Calu3 (cell line): Measurements from ENCODE around the gene ANKRD55. TPM values are rescaled to one million over a fixed set of nuclear protein-coding genes. Genes with fewer than 3 reads are reported as not detected.

Experiments
- BruUV-seq: library from RNA; stranded (reverse); fragments of 400-500 nt; replicated peaks from 2 replicates; lab custom pipeline; 2021; lab: Mats Ljungman, UMichigan
- CTCF ChIA-PET: fragments of 300-600 bp; sonication (Branson Sonifier 250); formaldehyde crosslinking; loops from one replicate; lab custom pipeline; 2022; ENCODE audit warnings: antibody characterized with exemption; lab: Charles Lee
- DNase-seq: peaks from one replicate; pipeline ENCODE4 v3.0.0; 2022
- H3K27ac Mint-ChIP-seq: one replicate; pipeline ENCODE4 v1.8.0; 2022; ENCODE audit warnings: mixed read lengths; ENCODE audit not compliant: unreplicated experiment
- H3K27me3 Mint-ChIP-seq: one replicate; pipeline ENCODE4 v1.8.0; 2022; ENCODE audit warnings: mixed read lengths; ENCODE audit not compliant: unreplicated experiment
- H3K36me3 Mint-ChIP-seq: one replicate; pipeline ENCODE4 v1.8.0; 2022; ENCODE audit warnings: mild to moderate bottlenecking, moderate library complexity, mixed read lengths; ENCODE audit not compliant: insufficient read depth, unreplicated experiment
- H3K4me1 Mint-ChIP-seq: one replicate; pipeline ENCODE4 v1.8.0; 2022; ENCODE audit warnings: mild to moderate bottlenecking, low read depth, mixed read lengths; ENCODE audit not compliant: unreplicated experiment
- H3K4me3 Mint-ChIP-seq: one replicate; pipeline ENCODE4 v1.8.0; 2022; ENCODE audit warnings: mild to moderate bottlenecking, low read depth, moderate library complexity, mixed read lengths; ENCODE audit not compliant: unreplicated experiment
- H3K9me3 Mint-ChIP-seq: one replicate; pipeline ENCODE4 v1.8.0; 2022; ENCODE audit warnings: low read depth, mixed read lengths; ENCODE audit not compliant: unreplicated experiment
- intact Hi-C: fragments of 100-400 bp; cut with micrococcal nuclease; formaldehyde crosslinking; loops from one replicate; pipeline ENCODE4 v1.10.0; 2022; ENCODE audit not compliant: unreplicated experiment
- total RNA-seq: library from RNA; stranded (reverse); gene quantifications from 2 replicates; pipeline ENCODE4 v1.2.3, GENCODE V29; 2022
- TF ChIP-seq, protein P1 (sequence below): fragments of 200-600 bp; IDR thresholded peaks from one replicate; pipeline ENCODE4 v1.8.0; 2022; ENCODE audit warnings: antibody characterized with exemption; ENCODE audit not compliant: unreplicated experiment

The ANKRD55 gene
- total RNA-seq, 1 experiment from 2014 or later: not detected

DNA sequence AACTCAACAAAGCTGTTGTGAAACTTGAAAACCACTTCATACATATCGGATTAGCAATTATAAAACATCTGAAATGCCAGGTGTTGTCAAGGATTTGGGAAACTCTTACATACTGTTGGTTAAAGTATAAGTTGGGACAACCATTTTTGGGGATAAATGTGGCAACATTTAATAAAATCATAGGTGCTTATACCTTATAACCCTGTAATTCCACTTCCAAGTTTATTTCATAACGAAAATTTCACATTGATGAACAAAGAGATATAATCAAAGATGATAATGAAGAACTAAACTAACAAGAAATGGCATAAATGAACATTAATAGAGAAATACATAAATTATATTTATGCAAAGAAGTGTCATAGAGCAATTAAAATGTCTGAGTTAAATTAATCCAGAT, 54.3 kb downstream of the ANKRD55 start:
- no peaks in the 10 kb centered on the region for H3K36me3 Mint-ChIP-seq
- TF ChIP-seq, protein P1, sequence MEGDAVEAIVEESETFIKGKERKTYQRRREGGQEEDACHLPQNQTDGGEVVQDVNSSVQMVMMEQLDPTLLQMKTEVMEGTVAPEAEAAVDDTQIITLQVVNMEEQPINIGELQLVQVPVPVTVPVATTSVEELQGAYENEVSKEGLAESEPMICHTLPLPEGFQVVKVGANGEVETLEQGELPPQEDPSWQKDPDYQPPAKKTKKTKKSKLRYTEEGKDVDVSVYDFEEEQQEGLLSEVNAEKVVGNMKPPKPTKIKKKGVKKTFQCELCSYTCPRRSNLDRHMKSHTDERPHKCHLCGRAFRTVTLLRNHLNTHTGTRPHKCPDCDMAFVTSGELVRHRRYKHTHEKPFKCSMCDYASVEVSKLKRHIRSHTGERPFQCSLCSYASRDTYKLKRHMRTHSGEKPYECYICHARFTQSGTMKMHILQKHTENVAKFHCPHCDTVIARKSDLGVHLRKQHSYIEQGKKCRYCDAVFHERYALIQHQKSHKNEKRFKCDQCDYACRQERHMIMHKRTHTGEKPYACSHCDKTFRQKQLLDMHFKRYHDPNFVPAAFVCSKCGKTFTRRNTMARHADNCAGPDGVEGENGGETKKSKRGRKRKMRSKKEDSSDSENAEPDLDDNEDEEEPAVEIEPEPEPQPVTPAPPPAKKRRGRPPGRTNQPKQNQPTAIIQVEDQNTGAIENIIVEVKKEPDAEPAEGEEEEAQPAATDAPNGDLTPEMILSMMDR: no peak

GRCh38 chr5:56176871-56177533, 56.1 kb downstream of the ANKRD55 start:
- peaks cover 11% of the 10 kb centered on the region for H3K4me1 Mint-ChIP-seq
- H3K9me3 Mint-ChIP-seq: no peaks in the 10 kb centered on the region
- H3K27ac Mint-ChIP-seq: no peak overlapping the region
- H3K4me3 Mint-ChIP-seq: no peak overlapping the region
- intact Hi-C loops: no loop called here
- H3K36me3 Mint-ChIP-seq: no peaks in the 10 kb centered on the region
- H3K27me3 Mint-ChIP-seq: no peaks in the 10 kb centered on the region
- TF ChIP-seq, protein P1: no peak
- DNase-seq: no peak
- no TSS peak for BruUV-seq
- CTCF ChIA-PET: no interaction called here

More for the DNA sequence above, 54.3 kb downstream of the ANKRD55 start:
- Mint-ChIP-seq H3K27ac (no peak overlapping the region), H3K27me3 (no peaks in the 10 kb centered on the region), H3K4me3 (no peak overlapping the region), H3K9me3 (no peaks in the 10 kb centered on the region), H3K4me1 (peaks cover 11% of the 10 kb centered on the region)
- CTCF ChIA-PET: no interaction called here
- BruUV-seq: no TSS peak
- intact Hi-C loops: no loop called here
- DNase-seq: no peak

DNA sequence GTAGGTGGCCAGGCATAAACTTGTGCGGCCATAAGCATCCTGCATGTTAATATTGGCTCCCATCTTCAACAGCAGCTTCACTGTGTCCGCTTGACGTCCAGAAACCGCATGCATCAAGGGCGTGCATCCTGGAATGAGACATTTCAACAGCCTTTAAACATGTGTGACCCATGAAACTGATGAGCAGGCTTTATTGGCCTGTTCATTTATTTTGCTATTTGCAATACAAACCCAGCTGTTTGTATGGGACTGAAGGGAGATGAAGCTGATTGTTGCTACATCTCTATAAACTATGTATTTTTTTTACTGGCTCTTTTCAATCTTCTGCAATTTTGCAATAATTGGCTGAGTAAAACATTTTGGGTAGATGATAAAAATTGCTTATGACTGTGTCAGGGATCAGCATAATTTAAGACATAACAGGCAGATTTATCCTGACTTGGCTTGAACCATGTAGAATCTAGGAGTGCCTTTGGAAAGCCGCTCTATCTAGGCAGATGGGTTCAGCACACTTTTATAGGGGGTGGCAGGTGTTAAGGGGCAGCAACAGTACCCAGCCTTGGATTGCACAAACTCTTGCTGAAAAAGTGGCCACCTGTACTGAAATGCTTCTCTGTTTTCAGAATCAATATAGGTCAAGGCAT, 56.9 kb downstream of the ANKRD55 start:
- Mint-ChIP-seq H3K4me3 (no peak overlapping the region), H3K4me1 (peaks cover 11% of the 10 kb centered on the region), H3K27me3 (no peaks in the 10 kb centered on the region), H3K9me3 (no peaks in the 10 kb centered on the region), H3K27ac (no peak overlapping the region), H3K36me3 (no peaks in the 10 kb centered on the region)
- CTCF ChIA-PET: interaction anchor here (0.6 kb wide), 1 partner anchor 557 kb away, joined by 3 read pairs; no protein-coding TSS in a partner anchor
- intact Hi-C loops: no loop called here
- DNase-seq: no peak
- BruUV-seq: no TSS peak
- TF ChIP-seq, protein P1: no peak

GRCh38 chr5:56175488-56175887, 57.6 kb downstream of the ANKRD55 start:
- intact Hi-C loops: no loop called here
- H3K9me3 Mint-ChIP-seq: no peaks in the 10 kb centered on the region
- no peaks in the 10 kb centered on the region for H3K27me3 Mint-ChIP-seq
- H3K27ac Mint-ChIP-seq: no peak overlapping the region
- DNase-seq: peak; percentile 15
- TF ChIP-seq, protein P1: no peak
- CTCF ChIA-PET: interaction anchor here (0.6 kb wide), 1 partner anchor 558 kb away, joined by 3 read pairs; no protein-coding TSS in a partner anchor
- no peaks in the 10 kb centered on the region for H3K36me3 Mint-ChIP-seq
- BruUV-seq: no TSS peak
- H3K4me1 Mint-ChIP-seq: peaks cover 11% of the 10 kb centered on the region
- no peak overlapping the region for H3K4me3 Mint-ChIP-seq
